ENCODE measurements around the gene GSPT1. TPM values are rescaled to one million over a fixed set of nuclear protein-coding genes. Genes with fewer than 3 reads are reported as not detected.
"Not testable (repeated sequence)": the region's sequence is repeated elsewhere in the genome, so short reads cannot be mapped to it uniquely, and the experiment has no call there.

The GSPT1 gene
- total RNA-seq, 4 donors from 2014 or later: 29.9 to 98.9 (median 64.6) TPM

DNA sequence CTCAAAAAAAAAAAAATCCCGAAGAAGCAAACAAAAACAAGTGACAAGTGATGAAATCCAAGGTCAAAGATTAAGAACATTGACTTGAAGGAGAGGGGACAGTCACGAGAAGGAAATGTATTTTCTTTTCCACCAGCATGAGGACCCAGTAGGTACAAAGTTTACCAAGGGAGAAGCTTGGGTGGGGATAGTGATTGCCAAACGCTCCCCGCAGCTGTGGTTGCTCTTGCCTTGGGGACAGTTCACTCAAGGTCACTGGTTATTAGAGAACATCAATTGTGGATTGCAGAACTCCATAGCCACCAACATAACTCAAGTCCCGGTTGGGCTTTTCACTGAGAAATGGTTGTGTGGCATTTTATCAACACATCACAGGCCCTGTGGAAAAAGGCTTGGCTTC, 91.4 kb downstream of the GSPT1 start:
- intact Hi-C loops (cut with DNase I; ENCODE audit: low total_unique reads): no loop called here
- no peaks in the 10 kb centered on the region for H3K36me3 ChIP-seq
- in situ Hi-C loops (cut with MboI; ENCODE audit: low pct_ligation_motif_present in 1 of 4, low pct_unique_long_range_greater_than_20kb in 1 of 4, low sequenced_read_pairs in 3 of 4): loop anchor here in 3 of 4 donors (25.0 kb wide), 3 partner anchors 287 to 437 kb away; a partner anchor contains a TSS
- H3K4me3 ChIP-seq: no peak overlapping the region
- TF ChIP-seq EP300 (IDR thresholded peaks at IDR 0.05; ENCODE audit: low read depth) (no peak), POLR2AphosphoS5 (IDR thresholded peaks at IDR 0.05) (peak in 1 of 3 donors; percentile 8)
- no peaks in the 10 kb centered on the region for H3K27me3 ChIP-seq
- peak; percentile 41 for DNase-seq
- peaks cover 0 to 10% (median 0%) of the 10 kb centered on the region in 4 donors for H3K4me1 ChIP-seq
- 29 to 80% methylated on average over 1 to 5 of the region's 5 CpGs for WGBS, 2 donors (ENCODE audit: low coverage in 1 of 2)
- H3K27ac ChIP-seq: peak overlapping the region in 3 of 4 donors; percentile 13 to 36 (median 18)
- no peaks in the 10 kb centered on the region for H3K9me3 ChIP-seq

- H3K4me1 ChIP-seq; intact Hi-C loops (cut with DNase I; ENCODE audit: low total_unique reads); DNase-seq; H3K4me3 ChIP-seq; H3K9me3 ChIP-seq; H3K36me3 ChIP-seq; H3K27me3 ChIP-seq: not testable (repeated sequence)
- H3K27ac ChIP-seq: peak overlapping the region in 1 of 4 donors; percentile 18
- in situ Hi-C loops (cut with MboI; ENCODE audit: low pct_ligation_motif_present in 1 of 4, low pct_unique_long_range_greater_than_20kb in 1 of 4, low sequenced_read_pairs in 3 of 4): loop anchor here in 3 of 4 donors (25.0 kb wide), 3 partner anchors 286 to 436 kb away; a partner anchor contains a TSS
- 93% methylated on average over 5 of the region's 5 CpGs; no CpG with 5 or more reads in 1 of the 2 donors for WGBS, 2 donors (ENCODE audit: low coverage in 1 of 2)
These were observed 92.1 kb downstream of the GSPT1 start for GRCh38 chr16:11823645-11824044.

DNA sequence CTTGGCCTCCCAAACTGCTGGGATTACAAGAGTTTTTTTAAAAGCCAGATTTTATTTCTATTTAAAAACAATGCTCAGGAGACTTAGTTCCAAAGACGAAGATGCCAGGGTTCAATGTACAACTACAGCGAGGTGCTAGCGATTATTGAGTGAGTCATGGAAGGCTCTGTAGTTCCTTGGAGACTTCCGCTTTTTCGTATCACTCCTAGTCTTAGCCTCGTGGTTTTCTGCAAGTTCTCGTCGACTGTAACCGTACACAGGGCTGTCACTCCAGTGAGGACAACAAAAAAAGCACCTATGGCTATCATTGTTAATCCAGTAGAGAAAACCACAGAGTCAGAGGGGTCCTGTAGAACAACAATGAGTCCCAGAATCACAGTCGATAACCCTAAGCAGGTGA, 96.0 kb downstream of the GSPT1 start:
- TF ChIP-seq POLR2A (IDR thresholded peaks at IDR 0.05) (no peak), EP300 (IDR thresholded peaks at IDR 0.05; ENCODE audit: low read depth) (no peak), POLR2AphosphoS5 (IDR thresholded peaks at IDR 0.05) (no peak)
- TF ChIP-seq, protein P1, sequence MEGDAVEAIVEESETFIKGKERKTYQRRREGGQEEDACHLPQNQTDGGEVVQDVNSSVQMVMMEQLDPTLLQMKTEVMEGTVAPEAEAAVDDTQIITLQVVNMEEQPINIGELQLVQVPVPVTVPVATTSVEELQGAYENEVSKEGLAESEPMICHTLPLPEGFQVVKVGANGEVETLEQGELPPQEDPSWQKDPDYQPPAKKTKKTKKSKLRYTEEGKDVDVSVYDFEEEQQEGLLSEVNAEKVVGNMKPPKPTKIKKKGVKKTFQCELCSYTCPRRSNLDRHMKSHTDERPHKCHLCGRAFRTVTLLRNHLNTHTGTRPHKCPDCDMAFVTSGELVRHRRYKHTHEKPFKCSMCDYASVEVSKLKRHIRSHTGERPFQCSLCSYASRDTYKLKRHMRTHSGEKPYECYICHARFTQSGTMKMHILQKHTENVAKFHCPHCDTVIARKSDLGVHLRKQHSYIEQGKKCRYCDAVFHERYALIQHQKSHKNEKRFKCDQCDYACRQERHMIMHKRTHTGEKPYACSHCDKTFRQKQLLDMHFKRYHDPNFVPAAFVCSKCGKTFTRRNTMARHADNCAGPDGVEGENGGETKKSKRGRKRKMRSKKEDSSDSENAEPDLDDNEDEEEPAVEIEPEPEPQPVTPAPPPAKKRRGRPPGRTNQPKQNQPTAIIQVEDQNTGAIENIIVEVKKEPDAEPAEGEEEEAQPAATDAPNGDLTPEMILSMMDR (IDR thresholded peaks at IDR 0.05): no peak
- in situ Hi-C loops (cut with MboI; ENCODE audit: low pct_ligation_motif_present in 1 of 4, low pct_unique_long_range_greater_than_20kb in 1 of 4, low sequenced_read_pairs in 3 of 4) (loop anchor here in 3 of 4 donors (10.0 to 25.0 kb wide), 4 partner anchors 282 to 432 kb away; a partner anchor contains a TSS), intact Hi-C loops (cut with DNase I; ENCODE audit: low total_unique reads) (no loop called here)
- Histone ChIP-seq H3K4me1 (peaks cover 0 to 8% (median 0%) of the 10 kb centered on the region in 4 donors), H3K4me3 (no peak overlapping the region), H3K9me3 (no peaks in the 10 kb centered on the region), H3K36me3 (no peaks in the 10 kb centered on the region), H3K27ac (no peak overlapping the region), H3K27me3 (no peaks in the 10 kb centered on the region)
- DNase-seq: no peak
- WGBS, 2 donors (ENCODE audit: low coverage in 1 of 2): 54 to 83% methylated on average over 7 to 10 of the region's 10 CpGs

GRCh38 chr16:11818970-11819369, 96.8 kb downstream of the GSPT1 start:
- H3K27ac ChIP-seq; H3K4me3 ChIP-seq; H3K27me3 ChIP-seq; H3K4me1 ChIP-seq; DNase-seq; H3K36me3 ChIP-seq; H3K9me3 ChIP-seq; intact Hi-C loops (cut with DNase I; ENCODE audit: low total_unique reads): not testable (repeated sequence)
- in situ Hi-C loops (cut with MboI; ENCODE audit: low pct_ligation_motif_present in 1 of 4, low pct_unique_long_range_greater_than_20kb in 1 of 4, low sequenced_read_pairs in 3 of 4): loop anchor here in 3 of 4 donors (10.0 to 25.0 kb wide), 4 partner anchors 282 to 432 kb away; a partner anchor contains a TSS
- 90 to 92% methylated on average over 2 to 8 of the region's 13 CpGs for WGBS, 2 donors (ENCODE audit: low coverage in 1 of 2)

Small RNA genes within 50 kb of the gene (small RNA-seq; reads per million reads assigned to genes)
- gene AC007216.5 (0 reads per million in 4 donors), gene COX6CP1 (0 to 0.71 (median 0) reads per million in 4 donors)

Other genes starting within 250 kb of the GSPT1 start
- 10 to 100 TPM in 2 of 4 donors, 1 to 10 TPM in 2; 4.9 to 12.3 (median 8.6) TPM for gene SNN, start 247.5 kb downstream of the GSPT1 start, total RNA-seq
- gene TXNDC11, start 173.1 kb downstream of the GSPT1 start, total RNA-seq: 100 to 1,000 TPM in 1 of 4 donors, 10 to 100 TPM in 3; 66.8 to 105 (median 71.1) TPM
- 10 to 100 TPM; 38.1 to 92.0 (median 63.3) TPM for gene ZC3H7A, start 118.7 kb downstream of the GSPT1 start, total RNA-seq
- gene RSL1D1, start 64.4 kb downstream of the GSPT1 start, total RNA-seq: 100 to 1,000 TPM in 1 of 4 donors, 10 to 100 TPM in 3; 41.5 to 120 (median 65.9) TPM
- 10 to 100 TPM in 3 of 4 donors, 1 to 10 TPM in 1; 8.7 to 92.3 (median 25.2) TPM for gene NPIPB2, start 26.1 kb upstream of the GSPT1 start, total RNA-seq
- 1 to 10 TPM in 2 of 4 donors, not detected in 2; 1.2 to 6.0 TPM for gene TNFRSF17, start 49.3 kb upstream of the GSPT1 start, total RNA-seq
- gene SNX29, start 60.8 kb upstream of the GSPT1 start, total RNA-seq: 10 to 100 TPM; 18.1 to 36.3 (median 20.1) TPM

Measured in transverse colon (tissue), 4 donors.